ENCODE data around the gene ST3GAL3.
"Not testable (repeated sequence)": the region's sequence is repeated elsewhere in the genome, so short reads cannot be mapped to it uniquely, and the experiment has no call there.

Gene ST3GAL3

GRCh38 chr1:43822040-43822690, 114.8 kb downstream of the ST3GAL3 start:
- peak; percentile 81 for DNase-seq (ENCODE audit: low read depth)

GRCh38 chr1:43824795-43825194, 117.5 kb downstream of the ST3GAL3 start:
- no peak for DNase-seq (ENCODE audit: low read depth)

GRCh38 chr1:43828574-43828973, 121.2 kb downstream of the ST3GAL3 start:
- DNase-seq (ENCODE audit: low read depth) = no peak

GRCh38 chr1:43830802-43831201, 123.5 kb downstream of the ST3GAL3 start:
- DNase-seq (ENCODE audit: low read depth) = no peak

GRCh38 chr1:43831851-43832250, 124.5 kb downstream of the ST3GAL3 start:
- DNase-seq (ENCODE audit: low read depth) = no peak

- DNase-seq (ENCODE audit: low read depth) = no peak
Observed at GRCh38 chr1:43832255-43832654, 124.9 kb downstream of the ST3GAL3 start.

GRCh38 chr1:43832998-43833397, 125.7 kb downstream of the ST3GAL3 start:
- no peak for DNase-seq (ENCODE audit: low read depth)

GRCh38 chr1:43833902-43834279, 126.6 kb downstream of the ST3GAL3 start:
- not testable (repeated sequence) for DNase-seq (ENCODE audit: low read depth)

GRCh38 chr1:43834280-43835081, 127.1 kb downstream of the ST3GAL3 start:
- peak; percentile 72 for DNase-seq (ENCODE audit: low read depth)

- peak; percentile 93 for DNase-seq (ENCODE audit: low read depth)
Observed at GRCh38 chr1:43835082-43836021, 128.0 kb downstream of the ST3GAL3 start.

GRCh38 chr1:43836267-43836951, 129.1 kb downstream of the ST3GAL3 start:
- DNase-seq (ENCODE audit: low read depth) = no peak

- DNase-seq (ENCODE audit: low read depth) = no peak
Observed at GRCh38 chr1:43839056-43839455, 131.7 kb downstream of the ST3GAL3 start.

- DNase-seq (ENCODE audit: low read depth) = no peak
Observed at GRCh38 chr1:43841321-43842174, 134.2 kb downstream of the ST3GAL3 start.

- no peak for DNase-seq (ENCODE audit: low read depth)
Observed at GRCh38 chr1:43842175-43842498, 134.8 kb downstream of the ST3GAL3 start.

GRCh38 chr1:43843684-43844083, 136.3 kb downstream of the ST3GAL3 start:
- DNase-seq (ENCODE audit: low read depth) = no peak

- DNase-seq (ENCODE audit: low read depth) = no peak
Observed at GRCh38 chr1:43844114-43844513, 136.8 kb downstream of the ST3GAL3 start.

- DNase-seq (ENCODE audit: low read depth) = no peak
Observed at GRCh38 chr1:43847290-43847689, 140.0 kb downstream of the ST3GAL3 start.

- DNase-seq (ENCODE audit: low read depth) = no peak
Observed at GRCh38 chr1:43847882-43848281, 140.5 kb downstream of the ST3GAL3 start.

- DNase-seq (ENCODE audit: low read depth) = no peak
Observed at GRCh38 chr1:43849670-43850069, 142.3 kb downstream of the ST3GAL3 start.

GRCh38 chr1:43850591-43851233, 143.4 kb downstream of the ST3GAL3 start:
- no peak for DNase-seq (ENCODE audit: low read depth)
